ENCODE results near the gene FCF1. TPM values are rescaled to one million over a fixed set of nuclear protein-coding genes. Genes with fewer than 3 reads are reported as not detected.
"Not testable (repeated sequence)": the region's sequence is repeated elsewhere in the genome, so short reads cannot be mapped to it uniquely, and the experiment has no call there.

The FCF1 gene
- total and polyA plus RNA-seq, 2 experiments from 2014 or later = 24.3 to 39.2 TPM

DNA sequence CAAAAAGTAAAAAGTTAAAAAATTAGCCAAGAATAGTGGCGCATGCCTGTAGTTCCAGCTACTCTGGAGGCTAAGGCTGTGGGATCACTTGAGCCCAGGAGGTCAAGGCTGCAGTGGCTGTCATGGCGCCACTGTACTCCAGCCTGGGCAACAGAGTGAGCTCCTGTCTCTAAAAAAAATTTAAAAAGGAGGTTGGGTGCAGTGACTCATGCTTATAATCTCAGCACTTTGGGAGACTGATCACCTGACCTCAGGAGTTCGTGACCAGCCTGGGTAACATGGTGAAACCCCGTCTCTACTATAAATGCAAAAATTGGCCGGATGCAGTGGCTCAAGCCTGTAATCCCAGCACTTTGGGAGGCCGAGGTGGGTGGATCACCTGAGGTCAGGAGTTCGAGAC lies 42.0 kb downstream of the FCF1 start:
- no peak overlapping the region for H3K27ac ChIP-seq
- H3K9ac ChIP-seq = no peak overlapping the region
- no peaks in the 10 kb centered on the region for H3K9me2 ChIP-seq (ENCODE audit: insufficient read depth)
- no peaks in the 10 kb centered on the region for H4K20me1 ChIP-seq (ENCODE audit: insufficient read depth)
- no peaks in the 10 kb centered on the region for H3K9me3 ChIP-seq (ENCODE audit: low read depth)
- H3K27me3 ChIP-seq (replicated peaks; ENCODE audit: insufficient read depth) = no peaks in the 10 kb centered on the region
- H3K36me3 ChIP-seq (ENCODE audit: low read depth) = no peaks in the 10 kb centered on the region
- H2AFZ ChIP-seq = no peak overlapping the region
- H3K79me2 ChIP-seq (ENCODE audit: insufficient read depth) = no peaks in the 10 kb centered on the region
- WGBS, 2 experiments (ENCODE audit: low coverage in 1 of 2, low lambda C conversion rate in 2 of 2, missing lambda C conversion rate in 2 of 2) = 80 to 86% methylated on average over 7 of the region's 7 CpGs
- no peak for DNase-seq
- no peak overlapping the region for H3K4me3 ChIP-seq
- H3K4me1 ChIP-seq (ENCODE audit: insufficient read depth) = no peaks in the 10 kb centered on the region
- no peak overlapping the region for H3K4me2 ChIP-seq (ENCODE audit: unreplicated experiment)
- no peaks in the 10 kb centered on the region for H3F3A ChIP-seq (ENCODE audit: insufficient read depth)
- in situ Hi-C loops (cut with MboI) = no loop called here
- TF ChIP-seq EZH2 (IDR thresholded peaks at IDR 0.05; ENCODE audit: insufficient read depth, poor library complexity, severe bottlenecking) = no peak
- TF ChIP-seq EZH2phosphoT487 (IDR thresholded peaks at IDR 0.05; ENCODE audit: insufficient read depth, low read depth) = no peak

GRCh38 chr14:74756326-74756725 lies 43.4 kb downstream of the FCF1 start:
- H3F3A ChIP-seq (ENCODE audit: insufficient read depth) = no peaks in the 10 kb centered on the region
- H3K27me3 ChIP-seq (replicated peaks; ENCODE audit: insufficient read depth) = no peaks in the 10 kb centered on the region
- H3K27ac ChIP-seq = no peak overlapping the region
- no peaks in the 10 kb centered on the region for H3K79me2 ChIP-seq (ENCODE audit: insufficient read depth)
- no peak overlapping the region for H3K9ac ChIP-seq
- H3K9me2 ChIP-seq (ENCODE audit: insufficient read depth) = no peaks in the 10 kb centered on the region
- no peaks in the 10 kb centered on the region for H3K4me1 ChIP-seq (ENCODE audit: insufficient read depth)
- 97 to 100% methylated on average over 1 of the region's 1 CpG for WGBS, 2 experiments (ENCODE audit: low coverage in 1 of 2, low lambda C conversion rate in 2 of 2, missing lambda C conversion rate in 2 of 2)
- no peaks in the 10 kb centered on the region for H3K36me3 ChIP-seq (ENCODE audit: low read depth)
- H3K4me2 ChIP-seq (ENCODE audit: unreplicated experiment) = no peak overlapping the region
- no peaks in the 10 kb centered on the region for H4K20me1 ChIP-seq (ENCODE audit: insufficient read depth)
- no peak for DNase-seq
- H3K4me3 ChIP-seq = no peak overlapping the region
- in situ Hi-C loops (cut with MboI) = no loop called here
- H3K9me3 ChIP-seq (ENCODE audit: low read depth) = no peaks in the 10 kb centered on the region
- no peak overlapping the region for H2AFZ ChIP-seq
- TF ChIP-seq EZH2 (IDR thresholded peaks at IDR 0.05; ENCODE audit: insufficient read depth, poor library complexity, severe bottlenecking) (no peak), EZH2phosphoT487 (IDR thresholded peaks at IDR 0.05; ENCODE audit: insufficient read depth, low read depth) (no peak)

- WGBS, 2 experiments (ENCODE audit: low coverage in 1 of 2, low lambda C conversion rate in 2 of 2, missing lambda C conversion rate in 2 of 2) = 66 to 74% methylated on average over 5 of the region's 5 CpGs
These were observed 45.6 kb downstream of the FCF1 start for GRCh38 chr14:74758505-74758904.

GRCh38 chr14:74762917-74763802 lies 50.2 kb downstream of the FCF1 start, which contains the start of gene YLPM1:
TSS of gene YLPM1 (plus strand) at chr14:74763316. CDS start at chr14:74763490, 174 bp downstream.
- no peaks in the 10 kb centered on the region for H3K27me3 ChIP-seq (replicated peaks; ENCODE audit: insufficient read depth)
- in situ Hi-C loops (cut with MboI) = no loop called here
- H3K4me2 ChIP-seq (ENCODE audit: unreplicated experiment) = peak within 1 kb of the TSS; percentile 97
- WGBS, 2 experiments (ENCODE audit: low coverage in 1 of 2, low lambda C conversion rate in 2 of 2, missing lambda C conversion rate in 2 of 2) = 1% methylated on average over 51 to 66 of the region's 76 CpGs
- H3F3A ChIP-seq (ENCODE audit: insufficient read depth) = peaks cover 5% of the 10 kb centered on the region; the same call in 1 of the 2 replicates
- H3K36me3 ChIP-seq (ENCODE audit: low read depth) = no peaks in the 10 kb centered on the region
- H3K9me3 ChIP-seq (ENCODE audit: low read depth) = no peaks in the 10 kb centered on the region
- DNase-seq = peak; percentile 98
- H3K79me2 ChIP-seq (ENCODE audit: insufficient read depth) = peaks cover 61% of the 10 kb centered on the region
- no peaks in the 10 kb centered on the region for H3K9me2 ChIP-seq (ENCODE audit: insufficient read depth)
- peak within 1 kb of the TSS; percentile 94 for H3K4me3 ChIP-seq
- H3K27ac ChIP-seq = peak within 1 kb of the TSS; percentile 90
- H3K9ac ChIP-seq = peak within 1 kb of the TSS; percentile 95
- H4K20me1 ChIP-seq (ENCODE audit: insufficient read depth) = peaks cover 15% of the 10 kb centered on the region; the same call in 1 of the 2 replicates
- H2AFZ ChIP-seq = peak within 1 kb of the TSS; percentile 99
- peaks cover 25% of the 10 kb centered on the region for H3K4me1 ChIP-seq (ENCODE audit: insufficient read depth)
- TF ChIP-seq EZH2 (IDR thresholded peaks at IDR 0.05; ENCODE audit: insufficient read depth, poor library complexity, severe bottlenecking) (no peak), EZH2phosphoT487 (IDR thresholded peaks at IDR 0.05; ENCODE audit: insufficient read depth, low read depth) (no peak)

More at GRCh38 chr14:74758505-74758904, 45.6 kb downstream of the FCF1 start:
- H3F3A ChIP-seq (ENCODE audit: insufficient read depth); H3K4me3 ChIP-seq; H3K9ac ChIP-seq; H3K27ac ChIP-seq; in situ Hi-C loops (cut with MboI); H3K4me2 ChIP-seq (ENCODE audit: unreplicated experiment); H3K9me2 ChIP-seq (ENCODE audit: insufficient read depth); H3K4me1 ChIP-seq (ENCODE audit: insufficient read depth); H4K20me1 ChIP-seq (ENCODE audit: insufficient read depth); DNase-seq; H2AFZ ChIP-seq; H3K27me3 ChIP-seq (replicated peaks; ENCODE audit: insufficient read depth); H3K36me3 ChIP-seq (ENCODE audit: low read depth); H3K9me3 ChIP-seq (ENCODE audit: low read depth): not testable (repeated sequence)
- H3K79me2 ChIP-seq (ENCODE audit: insufficient read depth) = peaks cover 15% of the 10 kb centered on the region
